SK-N-SH (cell line): Measurements from ENCODE around the gene CNTN4.

Source experiments
- CHD2 ChIP-seq: fragments of 150-350 bp; IDR thresholded peaks from 2 replicates; pipeline ENCODE4 v1.6.1; 2018; ENCODE audit warnings: low read length; ENCODE audit not compliant: partially characterized antibody
- EZH2phosphoT487 ChIP-seq: fragments of 200-600 bp; sonication (generic); IDR thresholded peaks from 2 replicates; pipeline ENCODE4 v1.6.1; 2017; ENCODE audit warnings: low read depth, mixed run types, mild to moderate bottlenecking, antibody characterized with exemption, moderate library complexity, borderline replicate concordance
- FOXM1 ChIP-seq: IDR thresholded peaks from 2 replicates; pipeline ENCODE4 v1.4.0; 2012; ENCODE audit warnings: low read depth, mild to moderate bottlenecking
- GABPA ChIP-seq: IDR thresholded peaks from 2 replicates; pipeline ENCODE4 v1.4.0; 2012; ENCODE audit warnings: low read depth, mild to moderate bottlenecking
- GATA2 ChIP-seq: sonication (generic); formaldehyde crosslinking; IDR thresholded peaks from 2 replicates; pipeline ENCODE4 v1.5.0; 2020; ENCODE audit warnings: mild to moderate bottlenecking, missing genetic modification reagents
- JUND ChIP-seq: IDR thresholded peaks from 2 replicates; pipeline ENCODE4 v1.4.0; 2012
- RFX5 ChIP-seq: IDR thresholded peaks from 2 replicates; pipeline ENCODE4 v1.6.1; 2012; ENCODE audit warnings: mild to moderate bottlenecking, improper control_type of control experiment, low read length
- RXRA ChIP-seq: IDR thresholded peaks from 2 replicates; pipeline ENCODE4 v1.4.0; 2012; ENCODE audit warnings: low read depth, mild to moderate bottlenecking, borderline replicate concordance
- SIN3A ChIP-seq: IDR thresholded peaks from 2 replicates; pipeline ENCODE4 v1.6.1; 2012; ENCODE audit warnings: low read depth, mild to moderate bottlenecking, low read length, moderate library complexity, borderline replicate concordance
- SMC3 ChIP-seq: IDR thresholded peaks from 2 replicates; pipeline ENCODE4 v1.6.1; 2012; ENCODE audit warnings: low read depth, low read length, improper control_type of control experiment
- TF ChIP-seq, protein P1 (sequence below): fragments of 200-600 bp; sonication (generic); IDR thresholded peaks from 2 replicates; pipeline ENCODE4 v1.6.1; 2017; ENCODE audit warnings: antibody characterized with exemption, mild to moderate bottlenecking, moderate library complexity
- TF ChIP-seq, protein P2 (sequence below): IDR thresholded peaks from 2 replicates; pipeline ENCODE4 v1.4.0; 2012; ENCODE audit warnings: low read depth, borderline replicate concordance
- TF ChIP-seq, protein P3 (sequence below): IDR thresholded peaks from 2 replicates; pipeline ENCODE4 v1.6.1; 2012; ENCODE audit warnings: mild to moderate bottlenecking, low read depth, low read length, moderate library complexity

DNA sequence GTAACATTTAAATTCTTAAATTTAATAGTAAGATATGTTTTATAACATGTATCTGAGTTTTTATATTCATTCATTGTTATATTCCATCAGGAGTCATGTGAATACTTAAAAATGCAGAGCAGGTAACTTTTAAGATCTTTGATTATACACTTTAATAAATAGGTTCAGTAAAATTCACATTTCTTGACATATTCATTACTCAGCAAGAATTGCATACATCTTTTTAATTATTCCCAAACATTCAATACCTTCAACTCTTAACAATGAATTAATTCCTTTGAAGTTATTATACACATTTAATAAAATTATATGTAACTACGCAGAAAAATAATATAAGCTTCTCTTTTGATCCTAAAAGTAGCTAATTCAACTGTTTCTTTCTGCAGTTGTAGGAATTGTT, 105.4 kb downstream of the CNTN4 start:
- TF ChIP-seq, protein P1, sequence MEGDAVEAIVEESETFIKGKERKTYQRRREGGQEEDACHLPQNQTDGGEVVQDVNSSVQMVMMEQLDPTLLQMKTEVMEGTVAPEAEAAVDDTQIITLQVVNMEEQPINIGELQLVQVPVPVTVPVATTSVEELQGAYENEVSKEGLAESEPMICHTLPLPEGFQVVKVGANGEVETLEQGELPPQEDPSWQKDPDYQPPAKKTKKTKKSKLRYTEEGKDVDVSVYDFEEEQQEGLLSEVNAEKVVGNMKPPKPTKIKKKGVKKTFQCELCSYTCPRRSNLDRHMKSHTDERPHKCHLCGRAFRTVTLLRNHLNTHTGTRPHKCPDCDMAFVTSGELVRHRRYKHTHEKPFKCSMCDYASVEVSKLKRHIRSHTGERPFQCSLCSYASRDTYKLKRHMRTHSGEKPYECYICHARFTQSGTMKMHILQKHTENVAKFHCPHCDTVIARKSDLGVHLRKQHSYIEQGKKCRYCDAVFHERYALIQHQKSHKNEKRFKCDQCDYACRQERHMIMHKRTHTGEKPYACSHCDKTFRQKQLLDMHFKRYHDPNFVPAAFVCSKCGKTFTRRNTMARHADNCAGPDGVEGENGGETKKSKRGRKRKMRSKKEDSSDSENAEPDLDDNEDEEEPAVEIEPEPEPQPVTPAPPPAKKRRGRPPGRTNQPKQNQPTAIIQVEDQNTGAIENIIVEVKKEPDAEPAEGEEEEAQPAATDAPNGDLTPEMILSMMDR: no peak
- TF ChIP-seq EZH2phosphoT487 (no peak), FOXM1 (no peak), CHD2 (no peak), RXRA (no peak), GATA2 (CRISPR knock-in tag) (no peak), RFX5 (no peak), JUND (no peak), SMC3 (no peak), GABPA (no peak), SIN3A (no peak)
- TF ChIP-seq, protein P2, sequence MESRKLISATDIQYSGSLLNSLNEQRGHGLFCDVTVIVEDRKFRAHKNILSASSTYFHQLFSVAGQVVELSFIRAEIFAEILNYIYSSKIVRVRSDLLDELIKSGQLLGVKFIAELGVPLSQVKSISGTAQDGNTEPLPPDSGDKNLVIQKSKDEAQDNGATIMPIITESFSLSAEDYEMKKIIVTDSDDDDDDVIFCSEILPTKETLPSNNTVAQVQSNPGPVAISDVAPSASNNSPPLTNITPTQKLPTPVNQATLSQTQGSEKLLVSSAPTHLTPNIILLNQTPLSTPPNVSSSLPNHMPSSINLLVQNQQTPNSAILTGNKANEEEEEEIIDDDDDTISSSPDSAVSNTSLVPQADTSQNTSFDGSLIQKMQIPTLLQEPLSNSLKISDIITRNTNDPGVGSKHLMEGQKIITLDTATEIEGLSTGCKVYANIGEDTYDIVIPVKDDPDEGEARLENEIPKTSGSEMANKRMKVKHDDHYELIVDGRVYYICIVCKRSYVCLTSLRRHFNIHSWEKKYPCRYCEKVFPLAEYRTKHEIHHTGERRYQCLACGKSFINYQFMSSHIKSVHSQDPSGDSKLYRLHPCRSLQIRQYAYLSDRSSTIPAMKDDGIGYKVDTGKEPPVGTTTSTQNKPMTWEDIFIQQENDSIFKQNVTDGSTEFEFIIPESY: no peak
- TF ChIP-seq, protein P3, sequence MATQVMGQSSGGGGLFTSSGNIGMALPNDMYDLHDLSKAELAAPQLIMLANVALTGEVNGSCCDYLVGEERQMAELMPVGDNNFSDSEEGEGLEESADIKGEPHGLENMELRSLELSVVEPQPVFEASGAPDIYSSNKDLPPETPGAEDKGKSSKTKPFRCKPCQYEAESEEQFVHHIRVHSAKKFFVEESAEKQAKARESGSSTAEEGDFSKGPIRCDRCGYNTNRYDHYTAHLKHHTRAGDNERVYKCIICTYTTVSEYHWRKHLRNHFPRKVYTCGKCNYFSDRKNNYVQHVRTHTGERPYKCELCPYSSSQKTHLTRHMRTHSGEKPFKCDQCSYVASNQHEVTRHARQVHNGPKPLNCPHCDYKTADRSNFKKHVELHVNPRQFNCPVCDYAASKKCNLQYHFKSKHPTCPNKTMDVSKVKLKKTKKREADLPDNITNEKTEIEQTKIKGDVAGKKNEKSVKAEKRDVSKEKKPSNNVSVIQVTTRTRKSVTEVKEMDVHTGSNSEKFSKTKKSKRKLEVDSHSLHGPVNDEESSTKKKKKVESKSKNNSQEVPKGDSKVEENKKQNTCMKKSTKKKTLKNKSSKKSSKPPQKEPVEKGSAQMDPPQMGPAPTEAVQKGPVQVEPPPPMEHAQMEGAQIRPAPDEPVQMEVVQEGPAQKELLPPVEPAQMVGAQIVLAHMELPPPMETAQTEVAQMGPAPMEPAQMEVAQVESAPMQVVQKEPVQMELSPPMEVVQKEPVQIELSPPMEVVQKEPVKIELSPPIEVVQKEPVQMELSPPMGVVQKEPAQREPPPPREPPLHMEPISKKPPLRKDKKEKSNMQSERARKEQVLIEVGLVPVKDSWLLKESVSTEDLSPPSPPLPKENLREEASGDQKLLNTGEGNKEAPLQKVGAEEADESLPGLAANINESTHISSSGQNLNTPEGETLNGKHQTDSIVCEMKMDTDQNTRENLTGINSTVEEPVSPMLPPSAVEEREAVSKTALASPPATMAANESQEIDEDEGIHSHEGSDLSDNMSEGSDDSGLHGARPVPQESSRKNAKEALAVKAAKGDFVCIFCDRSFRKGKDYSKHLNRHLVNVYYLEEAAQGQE: no peak
